Body of pancreas (tissue), 4 donors: ENCODE data around the gene AMBRA1.

Experiments
- POLR2A ChIP-seq, 3 donors: fragments of 450-650 bp; IDR thresholded peaks; one replicate each; pipeline ENCODE4 v1.6.1; 2016; ENCODE audit warnings: antibody characterized with exemption in 3 of 3, mild to moderate bottlenecking in 2 of 3
- TF ChIP-seq, protein P1 (sequence below), 7 experiments: fragments of 450-650 bp in 4 of 7; fragments of 200-600 bp in 3 of 7; sonication (generic) in 3 of 7; IDR thresholded peaks; one replicate each; pipeline ENCODE4 v1.5.1; 2016 to 2019; ENCODE audit warnings: antibody characterized with exemption in 7 of 7

DNA sequence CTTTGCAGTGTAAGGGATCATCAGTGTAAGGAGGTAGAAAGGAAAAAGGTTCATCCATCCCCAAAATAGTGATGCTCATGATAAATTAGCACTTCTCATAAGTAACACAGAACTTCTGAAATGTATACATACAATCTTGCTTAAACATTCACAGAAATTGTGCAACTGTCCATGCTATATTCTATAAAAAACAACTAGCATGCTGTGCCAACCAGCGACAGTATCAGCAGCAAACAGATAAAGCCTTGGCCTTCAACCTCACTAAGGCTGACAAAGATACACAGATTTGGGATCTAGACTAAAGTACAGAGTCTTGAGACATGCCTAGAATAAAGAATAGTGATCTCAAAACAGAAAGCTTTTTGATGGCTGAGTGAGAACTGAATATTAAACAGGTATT lies 128.1 kb downstream of the AMBRA1 start:
- TF ChIP-seq, protein P1, sequence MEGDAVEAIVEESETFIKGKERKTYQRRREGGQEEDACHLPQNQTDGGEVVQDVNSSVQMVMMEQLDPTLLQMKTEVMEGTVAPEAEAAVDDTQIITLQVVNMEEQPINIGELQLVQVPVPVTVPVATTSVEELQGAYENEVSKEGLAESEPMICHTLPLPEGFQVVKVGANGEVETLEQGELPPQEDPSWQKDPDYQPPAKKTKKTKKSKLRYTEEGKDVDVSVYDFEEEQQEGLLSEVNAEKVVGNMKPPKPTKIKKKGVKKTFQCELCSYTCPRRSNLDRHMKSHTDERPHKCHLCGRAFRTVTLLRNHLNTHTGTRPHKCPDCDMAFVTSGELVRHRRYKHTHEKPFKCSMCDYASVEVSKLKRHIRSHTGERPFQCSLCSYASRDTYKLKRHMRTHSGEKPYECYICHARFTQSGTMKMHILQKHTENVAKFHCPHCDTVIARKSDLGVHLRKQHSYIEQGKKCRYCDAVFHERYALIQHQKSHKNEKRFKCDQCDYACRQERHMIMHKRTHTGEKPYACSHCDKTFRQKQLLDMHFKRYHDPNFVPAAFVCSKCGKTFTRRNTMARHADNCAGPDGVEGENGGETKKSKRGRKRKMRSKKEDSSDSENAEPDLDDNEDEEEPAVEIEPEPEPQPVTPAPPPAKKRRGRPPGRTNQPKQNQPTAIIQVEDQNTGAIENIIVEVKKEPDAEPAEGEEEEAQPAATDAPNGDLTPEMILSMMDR (IDR thresholded peaks at IDR 0.05): no peak
- no peak for TF ChIP-seq POLR2A (IDR thresholded peaks at IDR 0.05)
